Panc1 (cell line): ENCODE measurements around the gene CAPN11. TPM values are rescaled to one million over a fixed set of nuclear protein-coding genes. Genes with fewer than 3 reads are reported as not detected.
"Not testable (repeated sequence)": the region's sequence is repeated elsewhere in the genome, so short reads cannot be mapped to it uniquely, and the experiment has no call there.

ENCODE experiments used
- ATAC-seq: fragments of 200-7000 bp; cut with Tn5 transposase; 2 replicates; pipeline ENCODE4 v1.9.1; 2020; ENCODE audit warnings: mild to moderate bottlenecking, moderate library complexity
- BruUV-seq: library from RNA; stranded (reverse); fragments of 400-500 nt; replicated peaks from 2 replicates; lab custom pipeline; 2021; lab: Mats Ljungman, UMichigan
- CTCF ChIA-PET: fragments of 300-600 bp; sonication (Branson Sonifier 250); formaldehyde crosslinking; loops from one replicate; lab custom pipeline; 2022; ENCODE audit warnings: antibody characterized with exemption; lab: Charles Lee
- POLR2A ChIA-PET: fragments of 300-600 bp; sonication (Branson Sonifier 250); formaldehyde crosslinking; loops from one replicate; lab custom pipeline; 2022; ENCODE audit warnings: antibody characterized with exemption; lab: Charles Lee
- DNase-seq: peaks from one replicate; pipeline ENCODE4 v3.0.0-alpha.2; 2010; ENCODE audit warnings: low read depth, low spot score
- H3K27ac ChIP-seq: 2 replicates; pipeline ENCODE4 v1.5.1; 2011; ENCODE audit warnings: mild to moderate bottlenecking, low read length, inconsistent platforms
- H3K27me3 ChIP-seq: fragments of 200-500 bp; sonication (Bioruptor generic); 2 replicates; pipeline ENCODE4 v1.6.0; 2014; ENCODE audit warnings: low read length, inconsistent platforms; ENCODE audit not compliant: control insufficient read depth, insufficient read depth
- H3K36me3 ChIP-seq: fragments of 200-500 bp; sonication (Bioruptor generic); 2 replicates; pipeline ENCODE4 v1.5.1; 2014; ENCODE audit warnings: inconsistent platforms, mild to moderate bottlenecking, low read length, moderate library complexity; ENCODE audit not compliant: control insufficient read depth, insufficient read depth
- H3K4me1 ChIP-seq: 2 replicates; pipeline ENCODE4 v1.5.1; 2011; ENCODE audit warnings: inconsistent platforms, mild to moderate bottlenecking, low read length, moderate library complexity; ENCODE audit not compliant: control insufficient read depth, insufficient read depth
- H3K4me3 ChIP-seq, 2 experiments: 2 replicates each; pipeline ENCODE4 v1.5.1; 2011 to 2012; ENCODE audit warnings: low read depth in 2 of 2, low read length in 2 of 2, mild to moderate bottlenecking in 2 of 2, inconsistent platforms in 1 of 2, moderate library complexity in 1 of 2
- H3K9me3 ChIP-seq: fragments of 200-500 bp; sonication (Bioruptor generic); 2 replicates; pipeline ENCODE4 v1.5.1; 2014; ENCODE audit warnings: low read depth, mild to moderate bottlenecking, inconsistent platforms, low read length, moderate library complexity; ENCODE audit not compliant: control insufficient read depth, insufficient read depth
- SIN3A ChIP-seq: IDR thresholded peaks from 2 replicates; pipeline ENCODE4 v1.6.1; 2012; ENCODE audit warnings: low read depth, mild to moderate bottlenecking, low read length, moderate library complexity, borderline replicate concordance; ENCODE audit not compliant: insufficient read depth
- TCF7L2 ChIP-seq: IDR thresholded peaks from 2 replicates; pipeline ENCODE4 v1.6.1; 2011; ENCODE audit warnings: mild to moderate bottlenecking, low read depth, low read length, inconsistent platforms
- in situ Hi-C: cut with HindIII; loops from 2 replicates; pipeline ENCODE4 v1.10.0; 2016; ENCODE audit warnings: low sequenced_read_pairs, low pct_unique_long_range_greater_than_20kb
- intact Hi-C: fragments of 100-400 bp; cut with micrococcal nuclease; formaldehyde crosslinking; loops from one replicate; pipeline ENCODE4 v1.10.0; 2022; ENCODE audit not compliant: unreplicated experiment
- total RNA-seq: library from RNA; stranded (reverse); gene quantifications from one replicate; pipeline ENCODE4 v1.2.1, GENCODE V29; 2021; ENCODE audit not compliant: unreplicated experiment
- TF ChIP-seq, protein P1 (sequence below): fragments of 450-650 bp; IDR thresholded peaks from 2 replicates; pipeline ENCODE4 v1.5.1; 2017; ENCODE audit warnings: mild to moderate bottlenecking

The CAPN11 gene
- total RNA-seq, 1 experiment from 2014 or later, result 1.2 TPM

GRCh38 chr6:44230034-44230675, 71.5 kb downstream of the CAPN11 start:
- DNase-seq (no peak), ATAC-seq (no peak)
- H3K9me3 ChIP-seq, result no peaks in the 10 kb centered on the region
- CTCF ChIA-PET, result interaction anchor here (0.6 kb wide), 1 partner anchor 40 kb away, joined by 6 read pairs; no protein-coding TSS in a partner anchor
- peaks cover 65% of the 10 kb centered on the region for H3K4me1 ChIP-seq
- no peaks in the 10 kb centered on the region for H3K27me3 ChIP-seq
- TF ChIP-seq SIN3A, result no peak
- TF ChIP-seq TCF7L2, result no peak
- no TSS peak for BruUV-seq
- H3K27ac ChIP-seq, result no peak overlapping the region
- H3K36me3 ChIP-seq, result peaks cover 5% of the 10 kb centered on the region
- intact Hi-C loops (loop anchor here (5.0 kb wide), 1 partner anchor 128 kb away; no protein-coding TSS in a partner anchor), in situ Hi-C loops (no loop called here)
- no peak overlapping the region for H3K4me3 ChIP-seq
- POLR2A ChIA-PET, result no interaction called here

DNA sequence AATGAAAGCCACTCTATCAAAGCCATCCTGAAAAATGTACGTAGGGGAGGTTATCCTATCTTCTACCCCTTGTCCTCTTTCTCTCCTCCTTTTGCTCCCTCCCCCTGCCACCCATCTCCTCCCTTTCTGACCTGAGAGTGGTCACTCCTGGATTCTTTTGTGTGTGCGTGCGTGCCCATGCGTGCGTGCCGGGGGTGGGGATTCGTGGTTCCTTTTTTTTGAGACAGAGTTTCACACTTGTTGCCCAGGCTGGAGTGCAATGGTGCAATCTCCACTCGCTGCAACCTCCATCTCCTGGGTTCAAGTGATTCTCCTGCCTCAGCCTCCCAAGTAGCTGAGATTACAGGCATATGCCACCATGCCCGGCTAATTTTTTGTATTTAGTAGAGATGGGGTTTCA, 72.8 kb downstream of the CAPN11 start:
- BruUV-seq, CTCF ChIA-PET, H3K27ac ChIP-seq, H3K4me3 ChIP-seq, DNase-seq, ATAC-seq, H3K36me3 ChIP-seq, POLR2A ChIA-PET, H3K27me3 ChIP-seq, H3K9me3 ChIP-seq, in situ Hi-C loops: not testable (repeated sequence)
- peaks cover 65% of the 10 kb centered on the region for H3K4me1 ChIP-seq
- intact Hi-C loops, result loop anchor here (5.0 kb wide), 1 partner anchor 129 kb away; no protein-coding TSS in a partner anchor

- no peaks in the 10 kb centered on the region for H3K9me3 ChIP-seq
- TF ChIP-seq, protein P1, sequence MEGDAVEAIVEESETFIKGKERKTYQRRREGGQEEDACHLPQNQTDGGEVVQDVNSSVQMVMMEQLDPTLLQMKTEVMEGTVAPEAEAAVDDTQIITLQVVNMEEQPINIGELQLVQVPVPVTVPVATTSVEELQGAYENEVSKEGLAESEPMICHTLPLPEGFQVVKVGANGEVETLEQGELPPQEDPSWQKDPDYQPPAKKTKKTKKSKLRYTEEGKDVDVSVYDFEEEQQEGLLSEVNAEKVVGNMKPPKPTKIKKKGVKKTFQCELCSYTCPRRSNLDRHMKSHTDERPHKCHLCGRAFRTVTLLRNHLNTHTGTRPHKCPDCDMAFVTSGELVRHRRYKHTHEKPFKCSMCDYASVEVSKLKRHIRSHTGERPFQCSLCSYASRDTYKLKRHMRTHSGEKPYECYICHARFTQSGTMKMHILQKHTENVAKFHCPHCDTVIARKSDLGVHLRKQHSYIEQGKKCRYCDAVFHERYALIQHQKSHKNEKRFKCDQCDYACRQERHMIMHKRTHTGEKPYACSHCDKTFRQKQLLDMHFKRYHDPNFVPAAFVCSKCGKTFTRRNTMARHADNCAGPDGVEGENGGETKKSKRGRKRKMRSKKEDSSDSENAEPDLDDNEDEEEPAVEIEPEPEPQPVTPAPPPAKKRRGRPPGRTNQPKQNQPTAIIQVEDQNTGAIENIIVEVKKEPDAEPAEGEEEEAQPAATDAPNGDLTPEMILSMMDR, result no peak
- H3K36me3 ChIP-seq, result peaks cover 7% of the 10 kb centered on the region
- intact Hi-C loops, result loop anchor here (5.0 kb wide), 1 partner anchor 131 kb away; no protein-coding TSS in a partner anchor
- POLR2A ChIA-PET, result no interaction called here
- BruUV-seq, result no TSS peak
- H3K27me3 ChIP-seq, result no peaks in the 10 kb centered on the region
- ATAC-seq, result no peak
- DNase-seq, result no peak
- in situ Hi-C loops, result no loop called here
- H3K4me3 ChIP-seq, result no peak overlapping the region
- peaks cover 60% of the 10 kb centered on the region for H3K4me1 ChIP-seq
- CTCF ChIA-PET, result no interaction called here
- H3K27ac ChIP-seq, result peak overlapping the region; percentile 92
These were observed 74.3 kb downstream of the CAPN11 start for GRCh38 chr6:44232676-44233566.
